CD14-positive monocyte (primary cell): ENCODE data around the gene ISCU. TPM values are rescaled to one million over a fixed set of nuclear protein-coding genes. Genes with fewer than 3 reads are reported as not detected.
A peak's percentile ranks its signal among the peaks of the same experiment; 100 is the strongest.

Experiments
- DNase-seq, 3 donors: peaks; one replicate each; pipeline ENCODE4 v3.0.0-alpha.2; 2011 to 2022
- H2AFZ ChIP-seq: 2 replicates; pipeline ENCODE4 v1.6.0; 2012; ENCODE audit warnings: mild to moderate bottlenecking, low read depth, low read length, inconsistent platforms; ENCODE audit not compliant: insufficient read depth, poor library complexity, severe bottlenecking
- H3K27ac ChIP-seq, 2 donors: 1 replicate in 1 of 2; 2 replicates in 1 of 2; pipeline ENCODE4 v1.5.1; 2012 to 2013; ENCODE audit warnings: low read length in 2 of 2, control low read depth in 1 of 2, inconsistent platforms in 1 of 2, low read depth in 1 of 2, mild to moderate bottlenecking in 1 of 2
- H3K27me3 ChIP-seq, 2 donors: one replicate each; pipeline versions ENCODE4 v1.6.0 to v1.6.1; 2011 to 2013; ENCODE audit warnings: low read length in 2 of 2; ENCODE audit not compliant: control insufficient read depth in 2 of 2, insufficient read depth in 2 of 2
- H3K36me3 ChIP-seq, 2 donors: replicated peaks in 1 of 2; 1 replicate in 1 of 2; 2 replicates in 1 of 2; pipeline versions ENCODE4 v1.5.1 to v1.6.1; 2012 to 2013; ENCODE audit warnings: low read length in 2 of 2, control low read depth in 1 of 2, inconsistent platforms in 1 of 2, mild to moderate bottlenecking in 1 of 2; ENCODE audit not compliant: insufficient read depth in 2 of 2, control insufficient read depth in 1 of 2
- H3K4me1 ChIP-seq, 2 donors: 1 replicate in 1 of 2; 2 replicates in 1 of 2; pipeline versions ENCODE4 v1.5.1 to v1.6.1; 2012 to 2013; ENCODE audit warnings: low read length in 2 of 2, control low read depth in 1 of 2, inconsistent platforms in 1 of 2, mild to moderate bottlenecking in 1 of 2, moderate library complexity in 1 of 2; ENCODE audit not compliant: insufficient read depth in 2 of 2, control insufficient read depth in 1 of 2
- H3K4me2 ChIP-seq: replicated peaks from 2 replicates; pipeline ENCODE3; 2012; ENCODE audit warnings: low read length, moderate library complexity, mild to moderate bottlenecking; ENCODE audit not compliant: poor library complexity, severe bottlenecking; ENCODE audit errors: extremely low read depth
- H3K4me3 ChIP-seq, 3 experiments: fragments of 200-600 bp in 1 of 3; sonication (generic) in 1 of 3; replicated peaks in 1 of 3; 1 replicate in 2 of 3; 2 replicates in 1 of 3; pipeline ENCODE4 v1.5.1; 2011 to 2013; ENCODE audit warnings: low read length in 3 of 3, mild to moderate bottlenecking in 3 of 3, control low read depth in 2 of 3, low read depth in 2 of 3, inconsistent platforms in 1 of 3, moderate library complexity in 1 of 3
- H3K79me2 ChIP-seq: 2 replicates; pipeline ENCODE4 v1.6.0; 2012; ENCODE audit warnings: mild to moderate bottlenecking, control low read depth, inconsistent platforms, low read length, moderate library complexity; ENCODE audit not compliant: insufficient read depth
- H3K9ac ChIP-seq: 2 replicates; pipeline ENCODE4 v1.6.0; 2017; ENCODE audit warnings: low read length, mild to moderate bottlenecking; ENCODE audit not compliant: insufficient read depth, poor library complexity, severe bottlenecking
- H3K9me3 ChIP-seq, 2 donors: replicated peaks in 1 of 2; 1 replicate in 1 of 2; 2 replicates in 1 of 2; pipeline versions ENCODE4 v1.5.1 to v1.6.1; 2012 to 2013; ENCODE audit warnings: low read length in 2 of 2, control low read depth in 1 of 2; ENCODE audit not compliant: control insufficient read depth in 1 of 2, insufficient read depth in 1 of 2
- H4K20me1 ChIP-seq: 2 replicates; pipeline ENCODE4 v1.6.0; 2012; ENCODE audit warnings: mild to moderate bottlenecking, low read length, control low read depth, moderate library complexity; ENCODE audit not compliant: insufficient read depth
- H3K27ac Mint-ChIP-seq, 7 donors: one replicate each; pipeline ENCODE4 v1.8.0; 2020; ENCODE audit warnings: mild to moderate bottlenecking in 7 of 7, mixed read lengths in 7 of 7, moderate library complexity in 6 of 7, inconsistent platforms in 2 of 7
- H3K27me3 Mint-ChIP-seq, 3 donors: one replicate each; pipeline ENCODE4 v1.8.0; 2021 to 2022; ENCODE audit warnings: low read depth in 3 of 3, mild to moderate bottlenecking in 3 of 3, mixed read lengths in 3 of 3, moderate library complexity in 3 of 3, inconsistent platforms in 1 of 3
- H3K36me3 Mint-ChIP-seq, 2 donors: one replicate each; pipeline ENCODE4 v1.8.0; 2020; ENCODE audit warnings: mixed read lengths in 2 of 2, inconsistent platforms in 1 of 2, mild to moderate bottlenecking in 1 of 2
- H3K4me1 Mint-ChIP-seq: one replicate; pipeline ENCODE4 v1.8.0; 2020; ENCODE audit warnings: mild to moderate bottlenecking, mixed read lengths
- H3K4me3 Mint-ChIP-seq, 2 donors: one replicate each; pipeline ENCODE4 v1.8.0; 2020; ENCODE audit warnings: mild to moderate bottlenecking in 2 of 2, mixed read lengths in 2 of 2, moderate library complexity in 1 of 2
- H3K9me3 Mint-ChIP-seq, 7 donors: one replicate each; pipeline ENCODE4 v1.8.0; 2020 to 2022; ENCODE audit warnings: mixed read lengths in 7 of 7, mild to moderate bottlenecking in 6 of 7, moderate library complexity in 6 of 7, inconsistent platforms in 2 of 7
- WGBS: methylation state at CpG from one replicate; pipeline ENCODE4 v1.1.5; 2013; ENCODE audit warnings: missing lambda C conversion rate; ENCODE audit not compliant: insufficient coverage; 5-methylcytosine and 5-hydroxymethylcytosine counted together
- intact Hi-C, 2 donors: fragments of 100-400 bp; cut with micrococcal nuclease; formaldehyde crosslinking; loops; one replicate each; pipeline versions ENCODE4 v1.15.0 to v1.15.1; 2023
- polyA plus RNA-seq, 3 donors: library from polyadenylated mRNA; depleted of rRNA in 1 of 3; unstranded in 2 of 3; stranded (reverse) in 1 of 3; fragments of 300-500 nt in 2 of 3; fragments of >200 nt in 1 of 3; fragmentation: Illumina TruSeq in 2 of 3; gene quantifications; 1 replicate in 2 of 3; 2 replicates in 1 of 3; pipeline ENCODE4 v1.2.3, GENCODE V29; 2012 to 2021
- TF ChIP-seq, protein P1 (sequence below): fragments of 200-600 bp; IDR thresholded peaks from one replicate; pipeline ENCODE4 v1.8.0; 2022; ENCODE audit warnings: antibody characterized with exemption, mild to moderate bottlenecking

Gene ISCU
- polyA plus RNA-seq, 3 donors = 90.9 to 114 (median 111) TPM

GRCh38 chr12:108548954-108549521, 13.4 kb upstream of the ISCU start:
- no peak overlapping the region for H3K4me3 ChIP-seq
- H3K27ac ChIP-seq = peak overlapping the region in 1 of 2 donors; percentile 79
- no peaks in the 10 kb centered on the region for H3K27me3 ChIP-seq
- H2AFZ ChIP-seq = no peak overlapping the region
- H3K36me3 Mint-ChIP-seq = peaks cover 37 to 47% of the 10 kb centered on the region in 2 donors
- peaks cover 34 to 48% of the 10 kb centered on the region in 2 donors for H3K4me1 ChIP-seq
- TF ChIP-seq, protein P1, sequence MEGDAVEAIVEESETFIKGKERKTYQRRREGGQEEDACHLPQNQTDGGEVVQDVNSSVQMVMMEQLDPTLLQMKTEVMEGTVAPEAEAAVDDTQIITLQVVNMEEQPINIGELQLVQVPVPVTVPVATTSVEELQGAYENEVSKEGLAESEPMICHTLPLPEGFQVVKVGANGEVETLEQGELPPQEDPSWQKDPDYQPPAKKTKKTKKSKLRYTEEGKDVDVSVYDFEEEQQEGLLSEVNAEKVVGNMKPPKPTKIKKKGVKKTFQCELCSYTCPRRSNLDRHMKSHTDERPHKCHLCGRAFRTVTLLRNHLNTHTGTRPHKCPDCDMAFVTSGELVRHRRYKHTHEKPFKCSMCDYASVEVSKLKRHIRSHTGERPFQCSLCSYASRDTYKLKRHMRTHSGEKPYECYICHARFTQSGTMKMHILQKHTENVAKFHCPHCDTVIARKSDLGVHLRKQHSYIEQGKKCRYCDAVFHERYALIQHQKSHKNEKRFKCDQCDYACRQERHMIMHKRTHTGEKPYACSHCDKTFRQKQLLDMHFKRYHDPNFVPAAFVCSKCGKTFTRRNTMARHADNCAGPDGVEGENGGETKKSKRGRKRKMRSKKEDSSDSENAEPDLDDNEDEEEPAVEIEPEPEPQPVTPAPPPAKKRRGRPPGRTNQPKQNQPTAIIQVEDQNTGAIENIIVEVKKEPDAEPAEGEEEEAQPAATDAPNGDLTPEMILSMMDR = no peak
- intact Hi-C loops = no loop called here
- no peaks in the 10 kb centered on the region for H3K9me3 ChIP-seq
- H3K9ac ChIP-seq = no peak overlapping the region
- no peaks in the 10 kb centered on the region for H3K9me3 Mint-ChIP-seq
- no peak overlapping the region for H3K4me3 Mint-ChIP-seq
- DNase-seq = no peak
- WGBS = 86% methylated on average over 5 of the region's 7 CpGs
- peaks cover 73% of the 10 kb centered on the region for H3K79me2 ChIP-seq
- H3K27ac Mint-ChIP-seq = peak overlapping the region in 5 of 7 donors; percentile 18 to 52 (median 40)
- peaks cover 67% of the 10 kb centered on the region for H4K20me1 ChIP-seq
- H3K4me2 ChIP-seq = no peak overlapping the region
- H3K36me3 ChIP-seq = peaks cover 42 to 49% of the 10 kb centered on the region in 2 donors
- peaks cover 58% of the 10 kb centered on the region for H3K4me1 Mint-ChIP-seq
- no peaks in the 10 kb centered on the region for H3K27me3 Mint-ChIP-seq

DNA sequence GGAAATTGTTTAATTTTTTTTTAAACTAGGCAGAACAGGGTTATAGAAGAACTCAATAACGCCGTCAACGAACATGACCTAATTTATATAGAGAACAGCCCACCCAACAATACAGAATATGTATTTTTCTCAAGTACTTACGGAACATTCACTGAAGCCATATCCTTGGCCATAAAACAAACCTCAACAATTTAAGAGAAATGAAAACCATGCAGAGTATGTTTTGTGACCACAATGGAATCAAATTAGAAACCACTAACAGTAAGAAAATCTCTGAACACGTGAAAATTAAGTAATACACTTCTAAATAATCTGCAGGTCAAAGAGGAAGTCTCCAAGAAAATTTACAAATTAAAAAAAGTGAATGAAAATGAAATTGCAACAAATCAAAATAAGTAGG, 10.9 kb upstream of the ISCU start:
- 63% methylated on average over 4 of the region's 5 CpGs for WGBS
- Mint-ChIP-seq H3K4me1 (peaks cover 59% of the 10 kb centered on the region), H3K36me3 (peaks cover 24 to 35% of the 10 kb centered on the region in 2 donors), H3K27ac (peak overlapping the region in 3 of 7 donors; percentile 12 to 64 (median 34)), H3K9me3 (no peaks in the 10 kb centered on the region), H3K27me3 (no peaks in the 10 kb centered on the region), H3K4me3 (no peak overlapping the region)
- Histone ChIP-seq H3K79me2 (peaks cover 81% of the 10 kb centered on the region), H3K4me1 (peaks cover 31 to 46% of the 10 kb centered on the region in 2 donors), H3K36me3 (peaks cover 20 to 34% of the 10 kb centered on the region in 2 donors), H3K9me3 (no peaks in the 10 kb centered on the region), H3K4me3 (no peak overlapping the region), H3K27me3 (no peaks in the 10 kb centered on the region), H2AFZ (no peak overlapping the region), H3K4me2 (peak overlapping the region; percentile 25), H3K9ac (no peak overlapping the region), H4K20me1 (peaks cover 92% of the 10 kb centered on the region), H3K27ac (no peak overlapping the region)
- TF ChIP-seq, protein P1 = no peak
- DNase-seq = no peak
- intact Hi-C loops = no loop called here
